Measurements from ENCODE around the gene VPS11.

The VPS11 gene

DNA sequence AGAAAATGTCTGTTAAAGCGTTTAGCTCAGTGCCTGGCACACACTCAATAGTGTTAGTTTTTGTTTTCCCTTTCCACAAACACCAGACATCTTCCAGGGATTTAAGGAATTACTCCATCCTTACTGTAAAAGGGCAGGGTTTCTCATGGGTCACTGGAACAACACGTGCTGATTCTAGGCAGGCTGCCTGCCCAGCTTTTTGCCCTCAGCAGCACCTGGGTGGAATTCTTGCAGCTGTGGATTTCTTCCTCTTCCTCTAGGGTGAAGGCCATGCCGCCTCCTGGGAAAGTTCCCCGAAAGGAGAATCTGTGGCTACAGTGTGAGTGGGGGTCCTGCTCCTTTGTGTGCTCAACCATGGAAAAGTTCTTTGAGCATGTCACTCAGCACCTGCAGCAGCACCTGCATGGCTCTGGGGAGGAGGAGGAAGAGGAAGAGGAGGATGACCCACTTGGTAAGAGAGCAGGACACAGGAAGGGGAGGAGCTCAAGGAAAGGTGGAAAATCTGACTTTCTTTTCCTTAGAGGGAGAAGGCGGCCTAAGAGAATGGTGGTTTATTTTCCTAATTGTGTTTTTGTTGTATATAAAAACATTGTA, 59.2 kb downstream of the VPS11 start:
- DNase-seq = no peak

DNA sequence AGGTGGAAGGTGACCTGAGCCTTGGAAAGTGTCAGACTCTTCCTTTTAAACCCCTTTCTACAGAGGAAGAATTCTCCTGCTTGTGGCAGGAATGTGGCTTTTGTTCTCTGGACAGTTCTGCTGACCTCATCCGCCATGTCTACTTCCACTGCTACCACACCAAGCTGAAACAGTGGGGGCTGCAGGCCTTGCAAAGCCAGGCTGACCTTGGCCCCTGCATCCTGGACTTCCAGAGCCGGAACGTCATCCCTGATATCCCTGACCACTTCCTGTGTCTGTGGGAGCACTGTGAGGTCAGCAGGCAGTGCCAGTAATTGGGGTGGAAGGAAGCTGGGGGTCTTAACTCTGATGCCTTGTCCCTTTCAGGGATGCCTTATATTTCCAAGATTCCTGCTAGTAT, 63.0 kb downstream of the VPS11 start:
- no peak for DNase-seq
